HG03039 (cell line): ENCODE results near the gene RAB11FIP5.

ENCODE experiments used
- ATAC-seq: cut with Tn5 transposase; IDR thresholded peaks from one replicate; pipeline ENCODE4 v1.9.1; 2021; ENCODE audit warnings: mild to moderate bottlenecking, moderate library complexity; ENCODE audit not compliant: unreplicated experiment

Gene RAB11FIP5

DNA sequence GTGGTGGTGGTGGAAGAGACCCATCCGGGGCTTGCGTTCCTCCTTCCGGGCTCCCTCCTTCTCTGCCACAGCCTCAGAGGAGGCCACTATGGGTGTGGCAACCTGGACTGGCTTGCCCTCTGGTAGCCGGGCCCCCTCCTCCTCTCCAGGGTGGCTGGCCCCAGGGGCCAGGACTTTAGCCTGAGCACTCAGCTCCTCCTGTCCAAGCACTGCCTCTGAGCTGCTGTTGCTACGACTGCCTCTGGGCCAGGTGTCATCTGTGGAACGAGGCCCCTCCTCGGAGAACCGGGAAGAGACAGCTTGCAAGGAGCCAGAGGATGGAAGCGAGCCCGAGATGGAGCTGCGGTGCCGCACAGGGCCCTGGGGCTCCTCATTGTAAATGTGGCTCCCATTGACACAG is 24.5 kb downstream of the RAB11FIP5 start:
- no peak for ATAC-seq

DNA sequence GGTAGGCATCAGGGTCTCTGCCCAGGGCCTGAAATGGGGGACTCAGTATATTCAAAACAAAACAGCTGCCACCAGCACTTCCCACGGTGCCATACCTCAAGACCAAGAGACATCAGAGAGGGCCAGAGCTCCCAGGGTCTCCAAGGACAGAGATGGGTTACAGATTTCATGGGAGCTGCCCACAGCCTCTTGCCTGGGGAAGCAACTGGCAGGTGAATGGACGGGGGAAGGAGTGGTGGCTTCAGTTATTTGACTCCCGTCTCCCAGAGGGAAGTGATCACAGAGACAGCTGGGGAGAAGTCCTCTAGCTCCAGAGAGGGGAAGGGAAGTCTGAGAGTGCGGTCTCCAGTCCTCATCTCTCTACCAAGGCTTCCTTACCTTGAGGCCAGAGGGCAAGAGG is 25.4 kb downstream of the RAB11FIP5 start:
- ATAC-seq, result no peak

DNA sequence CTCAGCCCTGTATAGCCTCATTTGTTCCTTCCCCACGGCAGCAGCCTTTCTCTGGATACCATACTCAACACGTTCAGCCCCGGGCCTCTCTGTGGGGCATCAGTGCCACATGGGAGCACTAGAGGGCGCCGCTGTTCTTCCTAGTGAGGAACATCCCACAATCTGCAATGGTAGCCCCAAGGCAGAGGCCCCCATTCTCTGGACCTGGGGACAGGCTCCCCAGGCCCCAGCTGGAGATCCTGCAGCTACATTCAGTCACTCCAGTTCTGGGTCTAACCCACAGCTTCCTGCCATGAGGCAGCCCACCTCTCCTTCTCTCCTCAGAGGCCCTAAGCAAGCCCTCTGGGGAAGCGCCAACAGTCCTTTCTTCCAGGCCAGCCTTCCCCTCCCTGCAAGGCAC is 27.1 kb downstream of the RAB11FIP5 start:
- ATAC-seq, result peak; percentile 68

DNA sequence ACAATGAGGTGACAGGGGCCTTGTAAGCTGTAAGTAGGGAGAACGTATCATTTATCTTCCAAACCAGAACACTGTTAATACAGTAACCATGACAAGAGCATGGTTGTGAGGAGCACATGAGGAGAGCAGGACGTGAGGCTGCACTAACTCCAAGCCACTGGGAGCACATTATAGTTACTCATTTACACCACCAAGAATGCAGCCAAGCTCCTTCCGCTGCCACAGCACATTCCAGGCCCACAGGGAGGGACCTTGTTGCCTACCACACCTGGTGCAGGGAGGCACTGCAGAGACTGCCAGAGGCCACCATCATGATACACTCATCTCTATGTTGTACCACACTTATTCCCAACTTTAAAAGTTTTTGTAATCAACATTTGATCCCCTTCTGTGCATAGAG is 27.8 kb downstream of the RAB11FIP5 start:
- no peak for ATAC-seq

DNA sequence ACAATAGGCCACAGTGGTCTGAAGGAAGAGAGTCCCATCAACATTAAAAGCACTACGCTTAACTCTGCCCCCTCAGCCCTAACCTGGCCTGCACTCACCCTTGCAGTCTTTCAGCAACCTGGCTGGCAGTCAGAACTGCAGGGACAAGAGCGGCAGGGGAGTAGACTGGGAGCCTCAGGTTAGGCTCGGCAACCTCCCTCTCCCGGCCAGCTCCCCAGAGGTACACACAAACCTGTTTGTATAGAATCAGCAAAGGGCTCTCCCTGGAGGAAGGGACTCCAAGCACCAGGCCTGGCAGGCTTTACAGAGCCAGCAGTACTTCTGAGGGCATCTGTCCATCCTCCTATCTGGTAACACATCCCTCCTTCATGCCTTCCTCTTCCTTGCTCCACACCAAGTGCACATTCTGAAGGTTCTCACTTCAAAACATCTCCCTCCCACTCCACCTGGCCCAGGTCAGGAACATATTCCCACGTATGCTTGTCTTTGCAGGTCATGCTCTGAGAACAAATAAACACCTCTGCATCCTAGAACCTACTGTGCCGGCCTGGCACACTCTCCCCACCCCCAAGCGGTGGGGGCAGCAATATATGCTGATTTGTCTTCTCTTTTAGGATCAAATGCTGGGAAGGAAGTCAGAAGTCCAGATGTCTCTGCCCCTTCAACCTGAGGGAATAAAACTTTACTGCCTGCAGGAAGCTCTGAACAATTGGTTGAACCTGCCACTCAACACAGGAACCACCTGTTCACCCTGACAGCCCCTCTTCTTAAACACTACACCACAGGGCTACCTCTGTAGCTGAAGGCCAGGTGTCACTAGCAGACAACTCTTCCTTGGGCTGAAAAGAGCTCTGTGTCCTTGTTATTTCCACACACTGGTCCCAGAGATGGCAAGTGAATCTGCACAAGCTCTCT is 28.6 kb downstream of the RAB11FIP5 start:
- no peak for ATAC-seq

DNA sequence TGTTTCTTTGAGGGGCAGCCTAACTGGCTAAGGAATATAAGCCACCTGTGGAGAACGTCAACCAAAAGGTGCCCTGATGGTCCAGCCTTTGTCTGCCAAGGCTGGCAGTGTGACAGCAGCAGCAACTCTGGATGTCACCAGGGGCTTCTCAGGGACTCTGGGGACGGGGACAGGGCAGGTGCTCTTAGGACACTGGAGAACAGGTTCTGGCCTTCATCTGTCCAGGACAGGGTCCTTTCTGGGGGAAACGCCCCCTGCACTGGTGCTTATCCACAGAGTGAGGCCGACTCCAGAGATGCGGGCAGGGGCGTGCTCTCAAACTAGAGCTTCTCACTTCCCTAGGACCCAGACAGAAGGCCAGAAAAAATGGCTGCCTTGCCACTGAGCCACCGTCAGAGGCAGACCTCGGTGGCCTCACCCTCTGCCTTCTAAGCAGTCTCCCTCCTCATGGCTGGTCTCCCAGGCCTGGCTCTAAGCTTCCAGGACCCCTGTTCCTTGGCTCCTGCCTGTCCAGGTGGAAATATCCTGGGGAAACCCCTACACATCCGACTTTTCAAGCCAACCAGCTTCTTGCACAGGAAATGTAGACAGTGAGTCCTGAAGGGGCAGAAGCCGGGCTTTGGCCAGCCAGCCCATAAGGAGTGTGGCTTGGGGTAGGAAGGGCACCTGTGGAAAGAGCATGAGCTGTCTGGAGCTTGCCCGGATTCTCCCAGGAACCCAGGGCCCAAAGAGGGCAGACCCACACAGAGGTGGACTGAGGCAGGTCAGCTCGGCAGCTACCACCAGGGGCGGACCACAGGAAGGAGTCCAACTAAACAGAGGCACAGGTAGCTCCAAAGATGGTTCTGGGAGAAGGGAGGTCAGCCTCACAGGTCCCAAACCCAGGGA is 30.0 kb downstream of the RAB11FIP5 start:
- ATAC-seq, result no peak

DNA sequence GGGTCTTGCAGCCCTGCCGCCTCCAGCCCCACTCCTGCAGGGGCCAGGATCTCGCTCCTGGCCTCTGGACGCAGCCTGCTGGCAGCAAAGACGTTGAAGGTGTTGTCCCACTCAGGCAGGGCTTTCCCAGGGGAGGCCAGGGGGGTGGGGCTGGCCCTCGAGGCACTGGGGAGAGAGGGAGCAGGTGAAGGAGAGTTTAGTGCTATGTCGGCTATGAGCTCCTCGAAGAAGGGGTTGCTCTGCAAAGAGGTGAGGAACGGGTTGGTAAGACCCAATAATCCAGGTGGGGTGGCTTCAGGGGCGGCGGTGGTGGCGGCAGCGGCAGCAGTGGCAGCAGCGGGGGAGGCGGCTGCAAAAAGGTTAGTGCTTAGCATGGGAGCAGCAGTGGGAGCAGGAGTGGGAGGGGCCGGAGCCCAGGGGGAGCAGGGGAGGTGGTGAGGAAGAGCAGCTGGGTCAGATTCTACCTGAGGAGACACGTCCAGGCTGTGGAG is 31.5 kb downstream of the RAB11FIP5 start:
- no peak for ATAC-seq

DNA sequence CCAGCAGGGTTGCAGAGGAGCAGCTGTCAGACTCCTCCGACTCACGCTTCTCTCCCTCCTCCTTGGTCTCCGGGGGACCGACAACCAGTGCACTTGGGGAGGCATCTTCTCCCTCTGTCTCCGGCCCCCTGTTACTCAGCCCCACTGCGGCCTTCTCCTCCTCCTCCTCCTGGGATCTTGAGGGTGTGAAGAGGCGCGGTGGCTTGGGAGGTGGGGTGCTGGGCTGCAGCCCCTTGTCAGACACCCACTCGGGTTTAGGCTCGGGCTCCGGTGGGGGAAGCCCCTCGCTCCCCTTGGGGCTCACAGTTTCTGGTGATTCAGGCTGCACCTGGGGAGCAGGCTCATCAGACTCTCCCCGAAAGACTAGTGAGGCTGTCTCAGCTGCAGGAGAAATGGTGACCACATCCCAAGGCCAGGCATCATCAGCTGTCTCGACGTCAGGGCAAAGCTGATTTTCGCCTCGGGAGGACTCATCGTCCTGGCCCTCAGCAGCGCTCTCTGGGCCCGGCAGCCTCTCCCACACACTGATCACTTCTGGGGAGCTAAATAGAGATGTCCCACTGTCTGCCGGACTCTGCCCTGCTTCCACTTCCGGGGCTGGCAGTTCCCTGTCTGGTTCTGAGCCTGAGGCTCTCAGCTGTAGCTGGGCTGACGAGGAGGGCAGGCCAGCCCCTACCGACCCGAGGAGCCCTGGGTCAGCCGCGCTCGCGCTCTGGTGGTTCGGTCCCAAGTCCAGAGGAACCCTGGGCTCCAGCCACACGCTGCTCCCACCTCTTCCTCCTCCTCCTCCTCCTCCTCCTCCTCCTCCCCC is 32.2 kb downstream of the RAB11FIP5 start:
- no peak for ATAC-seq

DNA sequence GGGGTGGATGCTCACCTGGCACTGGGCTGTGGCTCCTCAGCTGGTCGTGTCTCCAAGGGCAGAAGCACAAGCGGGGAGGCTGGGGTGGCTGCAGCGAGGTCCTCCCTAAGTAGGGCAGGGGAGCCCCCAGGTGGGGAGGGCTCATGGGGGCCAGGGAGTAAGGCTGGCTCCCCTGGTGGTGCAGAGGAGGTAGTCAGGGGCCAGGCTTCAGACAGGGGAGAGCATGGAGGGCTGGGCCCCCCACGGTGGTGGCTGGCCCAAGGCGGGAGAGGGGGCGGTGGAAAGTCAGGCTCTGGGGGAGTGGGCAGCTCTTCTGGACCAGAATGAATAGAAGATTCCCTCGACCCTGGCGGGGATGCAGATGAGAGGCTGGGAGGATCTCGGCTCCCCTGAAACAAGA is 33.1 kb downstream of the RAB11FIP5 start:
- no peak for ATAC-seq

DNA sequence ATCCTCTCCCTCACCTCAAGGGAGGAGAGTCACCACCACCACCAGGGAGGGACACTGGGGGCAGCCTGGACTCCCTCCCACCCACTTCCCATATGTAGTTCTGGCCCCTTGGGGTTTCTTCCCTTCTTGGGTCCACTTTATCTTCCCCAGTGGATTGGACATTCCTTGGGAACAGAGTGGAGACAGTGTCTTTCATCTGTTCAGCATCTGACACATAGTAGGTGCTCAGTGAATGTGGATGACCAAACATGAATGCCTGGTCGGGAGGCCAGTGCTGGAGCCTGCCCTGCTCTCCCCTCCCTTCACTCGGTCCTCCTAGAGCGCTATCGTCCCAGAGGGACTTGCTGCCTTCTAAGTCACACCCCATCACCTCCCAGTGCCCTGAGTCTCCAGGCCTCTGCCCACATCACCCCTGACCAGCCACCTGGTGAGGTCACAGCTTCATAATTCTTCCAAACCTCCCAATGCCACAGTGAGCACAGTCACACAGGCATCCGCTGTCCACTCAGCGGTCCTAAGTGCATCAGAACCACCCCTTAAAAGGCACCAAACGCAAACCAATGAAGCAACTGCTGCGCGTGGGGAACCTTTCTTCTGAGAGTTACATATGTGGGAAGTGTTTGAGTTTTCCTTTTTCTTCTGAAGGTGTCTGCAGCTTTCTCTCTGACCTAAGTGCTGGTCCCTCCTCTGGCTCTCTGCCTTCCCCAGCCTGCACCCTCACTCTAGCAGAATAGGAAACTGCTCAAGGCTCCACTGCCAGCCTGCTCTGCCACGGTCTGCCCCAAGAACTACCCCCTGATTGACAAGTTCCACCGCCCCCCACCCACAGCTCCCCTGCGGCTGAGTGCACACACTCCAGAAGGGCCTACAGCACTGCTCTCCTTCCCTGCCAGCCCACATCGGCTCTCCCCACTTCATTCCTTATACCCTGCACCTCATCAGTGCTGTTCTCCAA is 34.0 kb downstream of the RAB11FIP5 start:
- no peak for ATAC-seq

DNA sequence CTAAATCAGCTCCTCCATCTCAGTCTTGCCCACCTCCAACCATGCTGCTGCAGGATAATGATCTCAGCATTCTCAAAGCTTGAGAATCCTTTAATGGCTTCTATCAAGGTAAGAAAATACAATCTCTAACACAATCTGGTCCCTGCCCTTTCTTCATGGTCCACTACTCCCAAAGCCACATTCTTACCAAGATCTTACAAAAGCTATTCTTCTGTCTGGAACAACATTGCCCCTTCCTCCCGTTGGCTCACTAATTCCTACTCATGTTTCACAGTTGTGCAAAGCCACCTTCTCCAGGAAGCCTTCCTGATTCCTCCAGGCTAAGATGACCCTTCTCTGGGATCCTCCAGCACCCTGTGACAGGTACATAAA is 35.3 kb downstream of the RAB11FIP5 start:
- no peak for ATAC-seq

DNA sequence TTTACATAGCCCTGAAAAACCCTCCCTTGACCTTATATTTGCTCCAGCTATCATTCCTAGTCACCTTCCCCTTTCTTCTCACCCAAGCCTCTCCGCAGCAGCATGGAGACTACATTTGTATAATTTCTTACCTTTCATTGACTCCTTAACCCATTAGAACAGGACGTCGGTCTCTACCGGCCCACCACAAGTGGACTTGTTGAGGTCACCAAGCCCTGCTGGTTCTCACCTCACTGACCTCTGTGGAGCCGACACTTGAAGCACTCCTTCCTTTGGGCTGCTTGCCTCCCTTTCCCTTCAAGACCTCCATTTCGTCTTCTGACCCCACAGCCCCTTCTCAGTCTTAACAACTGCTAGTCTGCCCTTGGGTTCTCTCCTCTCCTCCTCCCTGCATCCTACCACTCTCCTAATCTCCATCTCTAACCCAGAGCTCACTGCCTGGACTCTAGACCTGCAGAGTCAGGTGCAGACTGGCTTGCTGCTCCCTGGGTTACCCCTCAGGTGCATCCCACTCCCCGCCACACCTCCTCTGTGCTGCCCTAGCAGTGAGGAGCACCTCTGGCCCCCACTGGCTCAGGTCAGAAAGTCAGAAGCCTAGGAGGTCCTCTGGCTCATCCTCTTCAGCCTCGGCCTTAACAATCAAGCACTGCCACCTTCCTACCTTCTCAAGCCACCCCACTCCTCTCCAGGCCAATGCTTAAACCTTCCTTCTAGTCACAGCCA is 35.9 kb downstream of the RAB11FIP5 start:
- no peak for ATAC-seq

DNA sequence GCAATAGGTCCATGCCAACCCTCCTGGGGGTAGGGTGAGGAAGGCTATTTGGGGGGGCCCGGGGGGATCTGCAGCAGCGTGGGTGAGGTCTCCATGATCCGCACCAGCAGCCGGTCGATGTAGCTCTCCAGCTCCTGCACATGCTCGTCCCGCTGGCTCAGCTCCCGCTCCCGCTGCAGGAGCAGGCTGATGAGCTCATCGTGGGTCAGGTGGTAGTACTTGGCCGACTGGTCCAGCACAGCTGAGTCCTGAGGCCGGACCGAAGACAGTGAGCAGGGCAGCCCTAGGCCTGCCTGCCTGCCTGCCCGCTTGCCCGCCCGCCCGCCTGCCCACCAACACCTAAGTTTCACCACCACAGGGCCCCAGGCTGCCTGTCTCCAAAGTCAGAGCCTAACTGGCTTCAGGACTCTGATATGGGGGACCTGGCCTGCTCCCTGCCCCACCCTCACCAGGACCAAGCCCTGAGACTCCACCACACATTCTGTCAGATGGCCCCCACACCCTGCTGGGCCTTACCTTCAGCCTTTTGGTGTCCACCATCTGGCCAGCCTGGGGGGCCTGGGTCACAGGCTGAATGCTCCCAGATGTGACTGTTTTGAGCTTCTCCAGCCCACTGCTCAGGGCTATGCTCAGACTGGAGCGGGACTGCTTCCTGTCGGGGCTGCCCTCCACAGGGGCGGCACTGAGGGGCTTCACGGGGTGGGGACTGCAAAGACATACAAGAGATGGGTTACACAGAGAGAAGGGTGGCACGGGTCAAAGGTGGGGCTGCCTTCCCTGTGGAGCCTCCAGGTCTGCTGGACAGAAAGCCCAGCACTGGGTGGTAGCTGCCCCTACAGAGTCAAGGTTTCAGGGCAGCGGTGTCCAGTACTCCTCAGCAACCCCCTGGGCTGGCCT is 37.0 kb downstream of the RAB11FIP5 start:
- no peak for ATAC-seq

DNA sequence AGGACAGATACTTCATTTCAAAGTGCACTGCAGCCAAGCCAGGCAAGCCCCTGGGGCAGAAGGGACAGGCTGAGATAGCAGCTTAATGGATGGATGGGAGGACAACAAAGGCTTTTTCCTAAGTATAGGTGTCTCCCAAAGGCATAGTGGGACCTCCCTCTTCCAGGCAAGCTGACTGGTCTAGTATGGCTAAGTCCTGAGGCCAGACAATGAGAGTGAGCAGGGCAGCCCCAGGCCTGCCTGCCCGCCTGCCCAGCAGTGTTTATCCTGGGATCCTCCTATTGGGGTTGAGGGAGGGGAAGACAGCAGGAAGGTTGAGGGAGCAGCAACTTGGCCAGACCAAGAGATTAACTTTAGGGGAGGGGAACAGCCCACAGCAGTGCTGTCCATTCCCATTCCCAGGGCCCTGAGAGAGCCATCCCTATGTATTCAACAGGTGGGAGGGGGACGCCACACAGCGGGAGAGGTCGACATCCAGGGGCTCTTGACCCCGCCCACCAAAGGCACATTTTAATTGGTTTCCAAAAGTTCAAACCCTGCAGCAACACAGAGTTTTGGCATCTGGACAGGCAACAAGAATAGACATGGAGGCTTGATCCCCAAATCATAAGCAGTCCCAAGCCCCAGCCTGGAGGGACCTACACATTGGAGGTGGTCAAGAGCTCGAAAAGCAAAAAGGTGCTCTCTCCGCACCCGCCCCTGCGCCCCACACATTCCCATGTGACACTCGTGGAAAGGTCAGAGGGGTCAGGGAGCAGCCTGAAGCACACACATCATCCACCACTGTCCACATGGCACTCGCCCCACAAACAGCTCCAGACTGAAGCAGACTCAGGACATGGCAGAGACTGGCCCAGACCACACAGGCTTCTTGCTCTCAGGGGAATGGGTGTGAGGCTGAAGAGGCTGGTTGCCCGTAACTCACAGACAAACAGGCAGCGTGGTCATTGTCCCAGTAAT is 38.4 kb downstream of the RAB11FIP5 start:
- ATAC-seq, result no peak

DNA sequence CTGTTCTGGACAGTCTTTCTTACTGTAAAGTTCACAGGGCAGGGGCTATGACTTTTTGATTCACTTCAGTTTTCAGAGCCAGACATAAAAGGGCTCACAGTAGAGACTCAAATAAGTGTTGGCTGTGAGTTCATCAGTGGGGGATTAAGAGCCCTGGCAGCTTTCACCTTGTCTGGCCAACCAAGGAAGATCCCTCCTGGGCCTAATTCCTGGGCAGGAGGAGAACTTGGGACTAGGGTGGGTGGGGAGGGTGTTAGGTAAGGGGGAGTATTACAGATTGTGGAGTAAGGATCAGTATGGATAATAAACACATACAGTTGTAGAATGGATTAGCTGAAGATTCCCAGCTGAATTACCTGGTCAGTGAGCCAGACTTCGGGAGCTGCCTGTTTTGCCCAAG is 40.3 kb downstream of the RAB11FIP5 start:
- ATAC-seq, result no peak

DNA sequence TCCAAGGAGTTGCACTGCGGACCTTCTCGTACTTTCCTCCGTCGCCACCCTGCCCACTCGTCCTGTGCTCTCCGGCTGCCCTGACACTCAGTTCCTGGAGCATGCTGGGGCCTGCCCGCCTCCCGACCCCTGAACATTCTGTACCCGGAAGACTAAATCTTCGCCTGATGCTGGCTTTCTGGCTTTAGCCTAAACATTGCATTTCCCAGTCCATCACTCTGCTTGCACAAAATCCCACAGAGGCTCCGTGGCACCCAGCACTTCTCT is 40.7 kb downstream of the RAB11FIP5 start:
- ATAC-seq, result peak; percentile 5
